ENCODE results near the gene HOXA7. TPM values are rescaled to one million over a fixed set of nuclear protein-coding genes. Genes with fewer than 3 reads are reported as not detected.

Gene HOXA7
- total and polyA plus RNA-seq, 2 experiments from 2014 or later: 0.24 TPM; not detected in 1

GRCh38 chr7:27160546-27161213, 4.2 kb upstream of the HOXA7 start:
- H3K4me3 Mint-ChIP-seq: peak overlapping the region; percentile 53; the same call in 2 of the 3 replicates
- Histone ChIP-seq H3K27ac (ENCODE audit: low read depth) (no peak overlapping the region), H3F3A (replicated peaks; ENCODE audit: low read depth) (peaks cover 19% of the 10 kb centered on the region), H3K4me1 (ENCODE audit: insufficient read depth) (peaks cover under 1% of the 10 kb centered on the region; the same call in 1 of the 2 replicates), H3K27me3 (ENCODE audit: insufficient read depth) (peaks cover 100% of the 10 kb centered on the region), H4K20me1 (replicated peaks; ENCODE audit: insufficient read depth) (peaks cover 45% of the 10 kb centered on the region), H3K79me2 (replicated peaks; ENCODE audit: insufficient read depth) (no peaks in the 10 kb centered on the region), H3K36me3 (ENCODE audit: insufficient read depth) (no peaks in the 10 kb centered on the region; the same call in 1 of the 2 replicates), H3K4me2 (peak overlapping the region; percentile 82), H3K9me2 (ENCODE audit: insufficient read depth) (no peaks in the 10 kb centered on the region), H2AFZ (peak overlapping the region; percentile 91), H3K4me3 (peak overlapping the region; percentile 64)
- DNase-seq (ENCODE audit: low spot score) (peak; percentile 91), ATAC-seq (peak; percentile 28)
- H3K9me3 Mint-ChIP-seq: peaks cover 8% of the 10 kb centered on the region; the same call in 2 of the 3 replicates
- H3K4me1 Mint-ChIP-seq: peaks cover 11% of the 10 kb centered on the region
- peaks cover 99% of the 10 kb centered on the region for H3K27me3 Mint-ChIP-seq (ENCODE audit: insufficient read depth, low read depth, poor library complexity)
- H3K27ac Mint-ChIP-seq: no peak overlapping the region
- TF ChIP-seq EZH2phosphoT487 (IDR thresholded peaks at IDR 0.05; ENCODE audit: unreplicated experiment) (peak; percentile 85), CTCF (conservative IDR thresholded peaks at IDR 0.05; ENCODE audit: low read depth in 2 of 2) (peak; percentile 90), CREB1 (CRISPR knock-in tag; IDR thresholded peaks at IDR 0.05; ENCODE audit: low read depth) (no peak), EZH2 (IDR thresholded peaks at IDR 0.05; ENCODE audit: low read depth, unreplicated experiment) (no peak), JUNB (IDR thresholded peaks at IDR 0.05; ENCODE audit: unreplicated experiment) (no peak), POLR2AphosphoS5 (IDR thresholded peaks at IDR 0.05; ENCODE audit: low read depth) (no peak)
- H3K36me3 Mint-ChIP-seq (ENCODE audit: low read depth): no peaks in the 10 kb centered on the region; the same call in 2 of the 3 replicates

- H3K27me3 Mint-ChIP-seq (ENCODE audit: insufficient read depth, low read depth, poor library complexity): peaks cover 99% of the 10 kb centered on the region
- H3K27ac Mint-ChIP-seq: no peak overlapping the region
- Histone ChIP-seq H3K79me2 (replicated peaks; ENCODE audit: insufficient read depth) (no peaks in the 10 kb centered on the region), H4K20me1 (replicated peaks; ENCODE audit: insufficient read depth) (peaks cover 48% of the 10 kb centered on the region), H3K4me2 (peak overlapping the region; percentile 82), H3K27ac (ENCODE audit: low read depth) (no peak overlapping the region), H3F3A (replicated peaks; ENCODE audit: low read depth) (peaks cover 17% of the 10 kb centered on the region), H3K4me1 (ENCODE audit: insufficient read depth) (peaks cover 4% of the 10 kb centered on the region; the same call in 1 of the 2 replicates), H3K27me3 (ENCODE audit: insufficient read depth) (peaks cover 100% of the 10 kb centered on the region), H3K4me3 (peak overlapping the region; percentile 64), H3K36me3 (ENCODE audit: insufficient read depth) (no peaks in the 10 kb centered on the region; the same call in 1 of the 2 replicates), H3K9me2 (ENCODE audit: insufficient read depth) (no peaks in the 10 kb centered on the region), H2AFZ (no peak overlapping the region)
- TF ChIP-seq EZH2 (IDR thresholded peaks at IDR 0.05; ENCODE audit: low read depth, unreplicated experiment): peak; percentile 35
- peak; percentile 64 for TF ChIP-seq EZH2phosphoT487 (IDR thresholded peaks at IDR 0.05; ENCODE audit: unreplicated experiment)
- no peak for TF ChIP-seq REST (IDR thresholded peaks at IDR 0.05; ENCODE audit: unreplicated experiment)
- no peak for TF ChIP-seq ZNF331 (CRISPR knock-in tag; IDR thresholded peaks at IDR 0.05; ENCODE audit: low read depth)
- no peak for TF ChIP-seq STAT1 (IDR thresholded peaks at IDR 0.05; ENCODE audit: unreplicated experiment)
- H3K4me1 Mint-ChIP-seq: peaks cover 12% of the 10 kb centered on the region
- peaks cover 10% of the 10 kb centered on the region; the same call in 2 of the 3 replicates for H3K9me3 Mint-ChIP-seq
- 0 out of 3 replicates have a peak overlapping the region, but pooled peaks have one; percentile 24 for H3K4me3 Mint-ChIP-seq
- DNase-seq (ENCODE audit: low spot score) (no peak), ATAC-seq (no peak)
- no peaks in the 10 kb centered on the region; the same call in 2 of the 3 replicates for H3K36me3 Mint-ChIP-seq (ENCODE audit: low read depth)
Observed at GRCh38 chr7:27160145-27160545, 3.7 kb upstream of the HOXA7 start.

Measured in GM23338 (cell line).